ENCODE results near the gene SDC3. TPM values are rescaled to one million over a fixed set of nuclear protein-coding genes. Genes with fewer than 3 reads are reported as not detected.

Gene SDC3
- total RNA-seq, 1 experiment from 2014 or later: 32.3 TPM

- Mint-ChIP-seq H3K4me3 (no peak overlapping the region), H3K36me3 (no peaks in the 10 kb centered on the region), H3K27me3 (ENCODE audit: low read depth) (peaks cover 8% of the 10 kb centered on the region), H3K4me1 (peaks cover 22% of the 10 kb centered on the region), H3K9me3 (peaks cover 5% of the 10 kb centered on the region), H3K27ac (no peak overlapping the region; the same call in 1 of the 2 replicates)
- CTCF ChIA-PET: interaction anchor here (1.0 to 1.7 kb wide), 5 partner anchors 9 to 73 kb away, joined by 3 to 5 read pairs (median 3); no protein-coding TSS in a partner anchor
- POLR2A ChIA-PET: no interaction called here
- DNase-seq (ENCODE audit: low spot score) (no peak), ATAC-seq (no peak)
- TF ChIP-seq IRF2 (CRISPR knock-in tag; IDR thresholded peaks at IDR 0.05; ENCODE audit: borderline replicate concordance, low read depth) (no peak), MYBL2 (CRISPR knock-in tag; IDR thresholded peaks at IDR 0.05) (no peak), ZNF423 (CRISPR knock-in tag; IDR thresholded peaks at IDR 0.05) (no peak), MXD4 (CRISPR knock-in tag; IDR thresholded peaks at IDR 0.05; ENCODE audit: borderline replicate concordance) (no peak), HMGA2 (CRISPR knock-in tag; IDR thresholded peaks at IDR 0.05) (no peak), GTF2I (CRISPR knock-in tag; conservative IDR thresholded peaks at IDR 0.05) (no peak), NFYB (CRISPR knock-in tag; conservative IDR thresholded peaks at IDR 0.05; ENCODE audit: low read depth) (no peak), MAX (CRISPR knock-in tag; IDR thresholded peaks at IDR 0.05) (no peak), CTCF (IDR thresholded peaks at IDR 0.05) (no peak), FOXK1 (CRISPR knock-in tag; IDR thresholded peaks at IDR 0.05) (no peak)
These were observed 70.9 kb downstream of the SDC3 start for GRCh38 chr1:30837653-30838052.

GRCh38 chr1:30834253-30834652 lies 74.3 kb downstream of the SDC3 start:
- Mint-ChIP-seq H3K4me1 (peaks cover 6% of the 10 kb centered on the region), H3K36me3 (no peaks in the 10 kb centered on the region), H3K9me3 (peaks cover 9% of the 10 kb centered on the region), H3K27ac (no peak overlapping the region), H3K4me3 (no peak overlapping the region), H3K27me3 (ENCODE audit: low read depth) (peaks cover 5% of the 10 kb centered on the region; the same call in 1 of the 2 replicates)
- DNase-seq (ENCODE audit: low spot score) (no peak), ATAC-seq (no peak)
- POLR2A ChIA-PET: no interaction called here
- CTCF ChIA-PET: no interaction called here
- TF ChIP-seq NR1H2 (CRISPR knock-in tag; IDR thresholded peaks at IDR 0.05) (no peak), NFE2L1 (CRISPR knock-in tag; IDR thresholded peaks at IDR 0.05) (no peak), GABPB1 (CRISPR knock-in tag; IDR thresholded peaks at IDR 0.05) (no peak), USF2 (CRISPR knock-in tag; IDR thresholded peaks at IDR 0.05) (no peak), GRHL2 (CRISPR knock-in tag; IDR thresholded peaks at IDR 0.05; ENCODE audit: insufficient replicate concordance, severe bottlenecking) (no peak), IRF1 (CRISPR knock-in tag; IDR thresholded peaks at IDR 0.05) (no peak), SMAD4 (CRISPR knock-in tag; IDR thresholded peaks at IDR 0.05) (no peak), PRDM15 (CRISPR knock-in tag; IDR thresholded peaks at IDR 0.05) (no peak), SOX15 (CRISPR knock-in tag; IDR thresholded peaks at IDR 0.05) (no peak), SP1 (CRISPR knock-in tag; conservative IDR thresholded peaks at IDR 0.05) (no peak), NR2C2 (CRISPR knock-in tag; IDR thresholded peaks at IDR 0.05) (no peak)

All from WTC11 (cell line).